Measurements from ENCODE around the gene TMEM130.
A peak's percentile ranks its signal among the peaks of the same experiment; 100 is the strongest.
"Not testable (repeated sequence)": the region's sequence is repeated elsewhere in the genome, so short reads cannot be mapped to it uniquely, and the experiment has no call there.

The TMEM130 gene

GRCh38 chr7:98877146-98877545 lies 7.3 kb upstream of the TMEM130 start:
- no peak for DNase-seq

- DNase-seq: no peak
Measured at GRCh38 chr7:98875501-98875900, 5.7 kb upstream of the TMEM130 start.

- no peak for DNase-seq
Measured at GRCh38 chr7:98874942-98875341, 5.1 kb upstream of the TMEM130 start.

- DNase-seq: not testable (repeated sequence)
Measured at GRCh38 chr7:98873610-98874009, 3.8 kb upstream of the TMEM130 start.

GRCh38 chr7:98872328-98872924 lies 2.6 kb upstream of the TMEM130 start:
- peak in 2 of 5 donors; percentile 15 to 31 for DNase-seq

GRCh38 chr7:98870807-98871491 lies 1.1 kb upstream of the TMEM130 start:
- no peak for DNase-seq

GRCh38 chr7:98870121-98870651 lies 372 bp upstream of the TMEM130 start:
- DNase-seq: peak; percentile 21 to 45 (median 38)

GRCh38 chr7:98869027-98869596 lies 702 bp downstream of the TMEM130 start:
- no peak for DNase-seq

GRCh38 chr7:98868450-98868849 lies 1.4 kb downstream of the TMEM130 start:
- DNase-seq: no peak

- no peak for DNase-seq
Measured at GRCh38 chr7:98866765-98867164, 3.0 kb downstream of the TMEM130 start.

- DNase-seq: no peak
Measured at GRCh38 chr7:98866351-98866750, 3.5 kb downstream of the TMEM130 start.

GRCh38 chr7:98864731-98865453 lies 4.9 kb downstream of the TMEM130 start:
- DNase-seq: no peak

GRCh38 chr7:98863601-98864000 lies 6.2 kb downstream of the TMEM130 start:
- DNase-seq: no peak

- no peak for DNase-seq
Measured at GRCh38 chr7:98862716-98863420, 6.9 kb downstream of the TMEM130 start.

- DNase-seq: no peak
Measured at GRCh38 chr7:98862203-98862602, 7.6 kb downstream of the TMEM130 start.

GRCh38 chr7:98860071-98860470 lies 9.7 kb downstream of the TMEM130 start:
- no peak for DNase-seq

- no peak for DNase-seq
Measured at GRCh38 chr7:98855610-98856422, 14.0 kb downstream of the TMEM130 start.

- DNase-seq: no peak
Measured at GRCh38 chr7:98852826-98853225, 17.0 kb downstream of the TMEM130 start.

- no peak for DNase-seq
Measured at GRCh38 chr7:98848918-98849317, 20.9 kb downstream of the TMEM130 start.

- not testable (repeated sequence) for DNase-seq
Measured at GRCh38 chr7:98842552-98842951, 27.3 kb downstream of the TMEM130 start.

GRCh38 chr7:98841179-98841997 lies 28.4 kb downstream of the TMEM130 start:
- peak; percentile 20 to 56 (median 48) for DNase-seq
